Testis (tissue), 2 donors: ENCODE results near the gene TP73.

Experiments used
- CTCF ChIP-seq, 3 experiments: fragments of 450-650 bp in 2 of 3; fragments of 200-600 bp in 1 of 3; sonication (generic) in 1 of 3; IDR thresholded peaks; one replicate each; pipeline ENCODE4 v1.5.1; 2016 to 2019; ENCODE audit warnings: antibody characterized with exemption in 3 of 3, mild to moderate bottlenecking in 2 of 3, moderate library complexity in 1 of 3
- POLR2A ChIP-seq: fragments of 450-650 bp; IDR thresholded peaks from one replicate; pipeline ENCODE4 v1.6.1; 2017; ENCODE audit warnings: antibody characterized with exemption, mild to moderate bottlenecking, moderate library complexity

GRCh38 chr1:3636080-3636479 lies 16.2 kb upstream of the TP73 start:
- TF ChIP-seq CTCF (IDR thresholded peaks at IDR 0.05) (no peak), POLR2A (no peak)
